AG04449 (cell line): Measurements from ENCODE around the gene RIMS4.

Experiments
- CTCF ChIA-PET: fragments of 350-600 bp; formaldehyde crosslinking; extraction: SDS; loops from one replicate; lab custom pipeline; 2021; ENCODE audit warnings: antibody characterized with exemption; lab: Yijun Ruan, JAX
- POLR2A ChIA-PET: fragments of 400-600, 350-600 bp; formaldehyde crosslinking; extraction: SDS; loops from one replicate; lab custom pipeline; 2020; ENCODE audit warnings: antibody characterized with exemption, inconsistent platforms; lab: Yijun Ruan, JAX
- DNase-seq: peaks from one replicate; pipeline ENCODE4 v3.0.0-alpha.2; 2010; ENCODE audit warnings: low read depth, low spot score
- H3K4me3 ChIP-seq: 2 replicates; pipeline ENCODE4 v1.5.1; 2011; ENCODE audit warnings: low read depth, mild to moderate bottlenecking, control low read depth, low read length
- CTCF ChIP-seq: IDR thresholded peaks from one replicate; pipeline ENCODE4 v1.5.1; 2011; ENCODE audit warnings: mild to moderate bottlenecking, moderate library complexity, low read length, control low read depth, inconsistent platforms; ENCODE audit not compliant: insufficient read depth; ENCODE audit errors: missing control alignments

RIMS4 gene

GRCh38 chr20:44739942-44740341, 70.4 kb downstream of the RIMS4 start:
- CTCF ChIA-PET, result interaction anchor here (0.7 to 15.2 kb wide), 4 partner anchors 8 to 56 kb away, joined by 3 to 169 read pairs (median 26); partner anchors contain the start of gene KCNK15
- no peak for TF ChIP-seq CTCF
- no peak overlapping the region for H3K4me3 ChIP-seq
- POLR2A ChIA-PET, result no interaction called here
- DNase-seq, result no peak

- CTCF ChIA-PET, result interaction anchor here (0.9 to 15.2 kb wide), 5 partner anchors 9 to 149 kb away, joined by 3 to 169 read pairs (median 8); partner anchors contain the start of gene KCNK15
- no peak for DNase-seq
- no peak overlapping the region for H3K4me3 ChIP-seq
- TF ChIP-seq CTCF, result no peak
- POLR2A ChIA-PET, result no interaction called here
These were observed 71.4 kb downstream of the RIMS4 start for GRCh38 chr20:44738813-44739477.

- no peak for DNase-seq
- ChIA-PET CTCF (interaction anchor here (1.9 to 15.2 kb wide), 3 partner anchors 10 to 53 kb away, joined by 8 to 169 read pairs (median 48); partner anchors contain the start of gene KCNK15), POLR2A (no interaction called here)
- no peak for TF ChIP-seq CTCF
- H3K4me3 ChIP-seq, result no peak overlapping the region
These were observed 73.2 kb downstream of the RIMS4 start for GRCh38 chr20:44737116-44737515.

- TF ChIP-seq CTCF, result peak; percentile 18
- no peak for DNase-seq
- ChIA-PET CTCF (interaction anchor here (0.7 to 15.2 kb wide), 4 partner anchors 9 to 52 kb away, joined by 3 to 169 read pairs (median 28); partner anchors contain the start of gene KCNK15), POLR2A (no interaction called here)
- H3K4me3 ChIP-seq, result no peak overlapping the region
These were observed 74.0 kb downstream of the RIMS4 start for GRCh38 chr20:44736170-44737021.

- ChIA-PET POLR2A (no interaction called here), CTCF (interaction anchor here (0.6 to 21.9 kb wide), 6 partner anchors 8 to 131 kb away, joined by 3 to 801 read pairs (median 8); no protein-coding TSS in a partner anchor)
- DNase-seq, result no peak
- no peak overlapping the region for H3K4me3 ChIP-seq
- TF ChIP-seq CTCF, result no peak
These were observed 74.6 kb downstream of the RIMS4 start for GRCh38 chr20:44735816-44736169.

- no peak overlapping the region for H3K4me3 ChIP-seq
- no peak for DNase-seq
- POLR2A ChIA-PET, result no interaction called here
- CTCF ChIA-PET, result interaction anchor here (0.6 to 21.9 kb wide), 11 partner anchors 9 to 140 kb away, joined by 3 to 801 read pairs (median 4); no protein-coding TSS in a partner anchor
- peak; percentile 44 for TF ChIP-seq CTCF
These were observed 75.4 kb downstream of the RIMS4 start for GRCh38 chr20:44734938-44735337.
